Measurements from ENCODE around the gene WHRN.
A peak's percentile ranks its signal among the peaks of the same experiment; 100 is the strongest.

WHRN gene

DNA sequence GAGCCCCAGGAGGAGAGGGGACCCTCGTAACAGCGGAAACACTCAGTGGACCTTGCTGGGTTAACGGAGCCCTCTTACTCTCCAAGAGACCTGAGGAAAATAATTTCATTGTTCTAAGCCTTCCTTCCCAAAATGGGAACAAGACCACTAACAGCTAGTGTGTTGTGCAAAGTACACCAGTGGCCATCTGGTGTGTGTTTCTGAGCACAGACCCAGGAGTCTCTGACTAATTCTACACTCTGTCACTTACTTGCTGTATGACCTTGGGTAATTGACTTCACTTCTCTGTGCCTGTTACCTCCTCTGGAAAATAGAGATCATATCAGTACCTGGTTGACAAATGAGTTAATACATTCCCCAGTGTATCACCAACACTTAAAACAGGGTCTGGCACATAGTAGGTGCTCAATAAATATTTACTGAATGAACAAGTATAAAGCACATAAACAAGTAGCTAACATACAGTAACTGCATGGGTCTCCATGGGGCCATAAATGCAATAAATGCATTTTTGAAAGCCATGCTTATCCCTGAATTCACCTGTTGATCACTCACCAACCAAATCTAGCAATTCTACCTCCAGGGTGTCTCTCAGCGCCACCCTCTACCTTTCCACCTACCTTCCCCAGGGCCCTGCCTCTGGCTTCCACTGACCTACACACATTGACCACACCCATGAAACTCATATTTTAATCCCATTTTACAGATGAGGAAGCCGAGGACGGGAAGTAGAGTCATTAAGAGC lies 72.8 kb downstream of the WHRN start:
- no peaks in the 10 kb centered on the region for H3K36me3 ChIP-seq (replicated peaks)
- H3K9me3 ChIP-seq, result no peaks in the 10 kb centered on the region
- no peaks in the 10 kb centered on the region for H3K4me1 ChIP-seq
- no peak overlapping the region for H3K4me3 ChIP-seq
- in situ Hi-C loops (cut with MboI; ENCODE audit: low sequenced_read_pairs), result loop anchor here (10.0 kb wide), 1 partner anchor 222 kb away; the partner anchor contains the start of gene TEX53
- DNase-seq (ENCODE audit: low spot score in 2 of 2), result peak in 1 of 2 experiments; percentile 1
- H3K27me3 ChIP-seq (ENCODE audit: low read depth), result no peaks in the 10 kb centered on the region

DNA sequence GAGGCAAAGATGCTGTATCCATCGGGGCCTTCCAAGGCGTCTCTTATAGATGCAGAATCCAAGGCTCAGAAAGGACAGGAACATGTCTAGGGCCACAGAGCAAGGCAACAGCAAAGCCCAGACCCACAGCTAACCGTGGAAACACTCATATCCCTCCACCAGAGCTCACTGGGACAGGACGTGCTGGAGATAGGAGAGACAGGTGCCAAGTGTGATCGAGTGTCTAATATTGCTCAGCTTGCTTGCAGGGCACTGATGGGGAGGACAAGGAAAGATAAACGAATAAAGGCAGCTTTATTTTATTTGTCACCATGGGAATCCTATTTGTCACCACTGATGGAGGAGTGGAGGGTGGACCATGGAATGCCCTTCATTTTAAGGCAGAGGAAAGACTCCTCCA lies 73.5 kb downstream of the WHRN start:
- Histone ChIP-seq H3K27me3 (ENCODE audit: low read depth) (no peaks in the 10 kb centered on the region), H3K36me3 (replicated peaks) (no peaks in the 10 kb centered on the region), H3K4me1 (no peaks in the 10 kb centered on the region), H3K4me3 (no peak overlapping the region), H3K9me3 (no peaks in the 10 kb centered on the region)
- DNase-seq (ENCODE audit: low spot score in 2 of 2), result no peak
- in situ Hi-C loops (cut with MboI; ENCODE audit: low sequenced_read_pairs), result loop anchor here (10.0 kb wide), 1 partner anchor 223 kb away; the partner anchor contains the start of gene TEX53

DNA sequence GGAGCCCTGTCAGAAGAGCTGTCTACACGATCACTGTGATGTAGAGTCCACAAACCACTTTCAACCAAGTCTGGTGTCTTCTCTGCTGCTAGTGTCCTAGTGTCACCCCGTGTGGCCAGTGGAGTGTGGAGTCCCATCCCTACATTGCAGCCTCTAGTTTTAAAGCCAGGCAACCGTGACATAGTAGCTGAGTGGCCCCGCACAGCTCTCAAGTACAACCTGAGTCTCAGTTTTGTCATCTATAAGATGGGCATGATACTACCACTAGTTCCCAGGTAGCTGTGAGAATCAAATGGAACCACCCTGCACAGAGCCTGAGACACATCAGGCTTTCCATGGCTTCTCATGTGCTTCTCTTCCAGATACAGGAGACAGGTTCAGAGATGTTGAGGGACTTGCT lies 74.3 kb downstream of the WHRN start:
- no peaks in the 10 kb centered on the region for H3K36me3 ChIP-seq (replicated peaks)
- H3K4me3 ChIP-seq, result no peak overlapping the region
- DNase-seq (ENCODE audit: low spot score in 2 of 2), result peak in 1 of 2 experiments; percentile 0
- in situ Hi-C loops (cut with MboI; ENCODE audit: low sequenced_read_pairs), result loop anchor here (10.0 kb wide), 1 partner anchor 224 kb away; the partner anchor contains the start of gene TEX53
- no peaks in the 10 kb centered on the region for H3K4me1 ChIP-seq
- no peaks in the 10 kb centered on the region for H3K9me3 ChIP-seq
- no peaks in the 10 kb centered on the region for H3K27me3 ChIP-seq (ENCODE audit: low read depth)

DNA sequence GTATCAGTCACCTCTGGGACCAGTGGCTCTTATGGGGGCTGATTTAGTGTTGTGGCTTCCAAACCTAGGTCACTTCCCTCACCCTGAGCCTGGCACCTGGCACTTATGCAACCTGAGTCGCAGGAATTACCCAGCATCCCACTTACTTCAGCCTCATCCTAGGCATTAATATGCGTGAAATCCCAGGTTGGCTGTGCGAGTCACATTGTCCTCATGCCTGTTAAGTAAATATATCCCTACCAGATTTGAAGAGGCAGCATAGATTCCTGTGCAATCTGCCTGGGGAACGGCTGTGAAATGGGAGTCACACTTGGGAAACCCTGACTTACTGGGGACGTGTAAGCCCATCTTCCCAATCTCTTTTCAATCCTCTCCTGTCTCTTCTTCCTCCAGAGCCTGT lies 74.8 kb downstream of the WHRN start:
- no peak overlapping the region for H3K4me3 ChIP-seq
- in situ Hi-C loops (cut with MboI; ENCODE audit: low sequenced_read_pairs), result loop anchor here (10.0 kb wide), 1 partner anchor 224 kb away; the partner anchor contains the start of gene TEX53
- peak in 1 of 2 experiments; percentile 6 for DNase-seq (ENCODE audit: low spot score in 2 of 2)
- no peaks in the 10 kb centered on the region for H3K9me3 ChIP-seq
- H3K36me3 ChIP-seq (replicated peaks), result no peaks in the 10 kb centered on the region
- H3K4me1 ChIP-seq, result no peaks in the 10 kb centered on the region
- no peaks in the 10 kb centered on the region for H3K27me3 ChIP-seq (ENCODE audit: low read depth)

DNA sequence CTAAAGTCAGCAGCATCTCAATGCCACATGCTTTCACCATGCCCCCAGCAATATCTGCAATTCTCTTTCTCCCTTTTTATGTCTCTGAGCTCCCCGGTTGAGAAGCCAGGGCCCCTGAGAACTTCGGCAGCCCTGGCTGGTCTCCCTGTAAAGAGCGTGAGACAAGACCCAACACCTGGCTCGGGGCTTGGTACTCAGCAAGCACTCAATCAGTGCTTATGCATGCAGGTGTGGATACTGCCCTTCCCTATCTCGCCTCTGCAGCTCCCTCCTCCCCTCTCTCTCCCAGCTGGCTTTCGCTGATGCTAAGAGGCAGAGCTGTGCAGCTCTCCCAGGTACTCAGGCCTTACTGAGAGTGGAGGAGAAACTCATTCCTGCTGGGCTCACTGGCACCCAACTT lies 75.8 kb downstream of the WHRN start:
- Histone ChIP-seq H3K4me1 (no peaks in the 10 kb centered on the region), H3K4me3 (no peak overlapping the region), H3K9me3 (no peaks in the 10 kb centered on the region), H3K36me3 (replicated peaks) (no peaks in the 10 kb centered on the region), H3K27me3 (ENCODE audit: low read depth) (no peaks in the 10 kb centered on the region)
- in situ Hi-C loops (cut with MboI; ENCODE audit: low sequenced_read_pairs), result no loop called here
- no peak for DNase-seq (ENCODE audit: low spot score in 2 of 2)

DNA sequence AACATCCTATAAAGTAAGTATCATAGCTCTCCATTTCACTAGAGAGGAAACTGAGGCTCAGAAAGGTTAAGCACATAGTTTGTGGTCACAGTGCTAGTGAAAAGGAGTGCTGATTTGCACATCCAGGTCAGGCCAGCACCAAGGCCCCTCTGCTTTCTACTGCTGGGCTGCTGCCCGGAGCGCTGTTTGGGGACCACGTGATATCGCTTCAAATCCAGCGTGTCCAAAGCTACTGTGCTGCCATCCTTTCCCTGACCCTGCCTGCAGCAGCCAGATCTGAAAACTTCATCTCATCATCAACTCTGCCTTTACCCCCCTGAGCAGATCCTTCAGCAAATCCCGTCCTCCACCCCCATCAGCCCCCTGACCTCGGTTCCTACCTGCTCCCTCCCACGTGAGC lies 76.8 kb downstream of the WHRN start:
- in situ Hi-C loops (cut with MboI; ENCODE audit: low sequenced_read_pairs), result no loop called here
- H3K27me3 ChIP-seq (ENCODE audit: low read depth), result no peaks in the 10 kb centered on the region
- no peaks in the 10 kb centered on the region for H3K36me3 ChIP-seq (replicated peaks)
- no peak overlapping the region for H3K4me3 ChIP-seq
- H3K4me1 ChIP-seq, result no peaks in the 10 kb centered on the region
- no peak for DNase-seq (ENCODE audit: low spot score in 2 of 2)
- no peaks in the 10 kb centered on the region for H3K9me3 ChIP-seq

DNA sequence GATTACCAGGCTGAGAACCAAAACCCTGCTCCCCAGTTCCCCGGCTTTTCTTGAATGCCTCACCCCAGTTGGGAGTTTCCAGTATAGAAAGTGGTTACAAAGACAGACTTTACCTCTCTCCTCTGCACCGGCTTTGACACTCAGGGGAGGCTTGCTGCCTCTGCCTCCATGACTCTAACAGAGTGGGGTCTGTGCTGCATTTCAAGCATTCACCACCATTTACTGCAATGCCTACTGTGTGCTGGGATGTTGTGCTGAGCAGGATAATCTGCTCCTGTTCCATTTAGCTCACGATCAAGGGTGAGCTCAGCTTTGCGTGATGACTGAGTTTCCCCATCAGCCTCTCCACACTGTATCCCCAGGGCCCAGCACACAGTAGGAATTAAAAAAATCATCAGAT lies 77.6 kb downstream of the WHRN start:
- Histone ChIP-seq H3K4me3 (no peak overlapping the region), H3K4me1 (no peaks in the 10 kb centered on the region), H3K9me3 (no peaks in the 10 kb centered on the region), H3K36me3 (replicated peaks) (no peaks in the 10 kb centered on the region), H3K27me3 (ENCODE audit: low read depth) (no peaks in the 10 kb centered on the region)
- in situ Hi-C loops (cut with MboI; ENCODE audit: low sequenced_read_pairs), result no loop called here
- DNase-seq (ENCODE audit: low spot score in 2 of 2), result no peak

DNA sequence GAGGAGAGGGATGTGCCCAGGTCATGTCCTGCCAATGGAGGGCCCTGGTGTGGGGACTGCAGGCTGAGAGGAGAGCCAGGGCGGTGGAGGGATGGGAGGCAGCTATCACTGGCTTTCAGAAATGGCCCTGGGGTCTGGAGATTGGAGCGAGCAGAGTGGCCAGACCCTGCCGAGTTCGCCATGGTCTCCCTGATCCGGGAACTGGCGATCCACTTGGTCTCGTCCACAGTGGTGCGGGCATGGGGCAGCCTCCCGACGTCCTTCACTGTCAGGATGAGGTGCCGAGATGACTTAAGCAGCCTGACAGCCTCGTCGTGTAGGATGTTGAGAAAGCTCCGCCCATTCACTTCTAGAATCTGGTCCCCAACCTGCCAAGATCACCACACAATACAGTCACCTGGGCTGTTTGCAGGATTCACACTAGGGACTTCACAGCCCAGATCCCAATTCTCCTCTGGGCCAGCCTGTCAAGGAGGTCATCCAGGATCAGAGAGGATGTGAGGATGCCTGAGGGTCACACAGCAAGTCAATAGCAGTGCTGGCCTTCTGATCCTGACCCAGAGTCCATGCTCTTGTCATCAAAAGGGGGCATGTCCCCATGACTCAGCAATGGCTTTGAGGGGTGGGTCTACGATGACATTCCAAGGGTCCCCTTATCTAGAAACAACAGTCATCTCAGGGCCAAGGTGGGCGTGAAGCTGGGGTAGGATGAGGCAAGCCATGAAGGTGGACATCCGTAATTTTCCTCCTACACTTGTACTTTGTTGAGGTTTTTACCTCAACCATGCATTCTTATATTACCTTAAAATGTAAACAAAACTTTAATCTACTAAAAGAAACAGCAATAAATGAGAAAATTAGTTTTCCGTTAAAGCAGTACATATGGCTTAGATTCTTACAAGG lies 79.0 kb downstream of the WHRN start:
- no peaks in the 10 kb centered on the region for H3K4me1 ChIP-seq
- DNase-seq (ENCODE audit: low spot score in 2 of 2), result no peak
- H3K36me3 ChIP-seq (replicated peaks), result no peaks in the 10 kb centered on the region
- in situ Hi-C loops (cut with MboI; ENCODE audit: low sequenced_read_pairs), result no loop called here
- no peaks in the 10 kb centered on the region for H3K9me3 ChIP-seq
- no peaks in the 10 kb centered on the region for H3K27me3 ChIP-seq (ENCODE audit: low read depth)
- no peak overlapping the region for H3K4me3 ChIP-seq

DNA sequence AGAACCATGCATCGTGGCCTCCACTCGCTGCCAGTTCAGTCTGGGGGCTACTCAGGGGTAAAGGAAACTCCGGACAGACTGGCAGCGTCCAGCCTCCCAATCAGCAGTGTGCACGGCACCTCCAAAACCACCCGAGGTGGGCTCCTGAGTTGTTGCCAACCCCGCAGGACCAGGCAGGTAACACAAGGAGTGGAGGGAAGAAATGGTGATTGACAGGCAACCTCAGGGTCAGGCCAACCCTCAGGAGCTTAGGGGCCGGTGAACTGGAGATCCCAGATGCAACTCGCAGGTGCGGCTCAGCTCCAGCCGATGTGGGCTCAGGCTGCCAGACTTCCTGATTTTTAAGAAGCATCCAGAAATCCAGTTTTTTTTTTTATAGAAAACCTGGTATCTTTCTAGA lies 80.1 kb downstream of the WHRN start:
- DNase-seq (ENCODE audit: low spot score in 2 of 2), result no peak
- Histone ChIP-seq H3K9me3 (no peaks in the 10 kb centered on the region), H3K27me3 (ENCODE audit: low read depth) (no peaks in the 10 kb centered on the region), H3K36me3 (replicated peaks) (no peaks in the 10 kb centered on the region), H3K4me3 (no peak overlapping the region), H3K4me1 (no peaks in the 10 kb centered on the region)
- in situ Hi-C loops (cut with MboI; ENCODE audit: low sequenced_read_pairs), result no loop called here

DNA sequence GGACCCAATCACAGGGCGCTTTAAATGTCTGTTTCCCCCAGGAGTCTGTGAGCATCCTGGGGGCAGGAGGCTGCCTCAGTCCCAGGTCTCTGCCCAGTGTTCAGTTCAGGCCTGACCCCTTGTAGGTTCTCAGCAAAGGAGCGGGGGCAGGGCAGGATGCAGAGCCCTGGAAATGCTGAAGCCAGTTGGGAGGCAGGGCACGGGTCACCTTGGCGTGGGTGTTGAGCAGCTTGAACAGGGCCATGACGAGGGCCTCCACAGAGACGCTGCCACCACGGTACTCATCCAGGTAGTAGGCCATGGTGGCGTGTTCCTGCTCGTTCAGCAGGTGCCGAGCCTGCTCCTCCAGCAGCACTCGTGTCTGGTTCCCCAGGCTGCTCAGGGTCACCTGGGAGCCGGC lies 81.1 kb downstream of the WHRN start:
- H3K4me1 ChIP-seq, result no peaks in the 10 kb centered on the region
- no peaks in the 10 kb centered on the region for H3K36me3 ChIP-seq (replicated peaks)
- in situ Hi-C loops (cut with MboI; ENCODE audit: low sequenced_read_pairs), result no loop called here
- no peaks in the 10 kb centered on the region for H3K27me3 ChIP-seq (ENCODE audit: low read depth)
- no peak for DNase-seq (ENCODE audit: low spot score in 2 of 2)
- H3K4me3 ChIP-seq, result no peak overlapping the region
- H3K9me3 ChIP-seq, result no peaks in the 10 kb centered on the region

DNA sequence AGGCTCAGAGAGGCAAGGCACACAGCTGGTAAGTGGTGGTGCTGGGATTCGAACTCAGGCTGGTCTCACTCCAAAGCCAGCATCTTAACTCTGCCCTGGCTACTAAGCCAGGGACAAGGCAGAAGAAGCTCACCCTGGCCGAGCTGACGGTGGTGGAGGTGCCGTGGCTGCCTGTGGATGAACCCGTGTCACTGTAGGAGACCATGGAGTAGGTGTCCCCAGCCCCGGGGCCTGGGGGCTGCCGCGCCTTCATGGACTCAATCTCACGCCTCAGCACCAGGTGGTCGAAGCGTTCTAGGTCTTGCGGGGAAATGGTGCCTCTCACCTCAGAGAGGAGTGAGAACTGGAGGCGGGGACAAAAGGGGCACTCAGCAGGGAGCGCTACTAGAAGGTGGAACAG lies 82.1 kb downstream of the WHRN start:
- Histone ChIP-seq H3K4me1 (no peaks in the 10 kb centered on the region), H3K4me3 (no peak overlapping the region), H3K27me3 (ENCODE audit: low read depth) (no peaks in the 10 kb centered on the region), H3K36me3 (replicated peaks) (no peaks in the 10 kb centered on the region), H3K9me3 (no peaks in the 10 kb centered on the region)
- in situ Hi-C loops (cut with MboI; ENCODE audit: low sequenced_read_pairs), result no loop called here
- DNase-seq (ENCODE audit: low spot score in 2 of 2), result no peak

DNA sequence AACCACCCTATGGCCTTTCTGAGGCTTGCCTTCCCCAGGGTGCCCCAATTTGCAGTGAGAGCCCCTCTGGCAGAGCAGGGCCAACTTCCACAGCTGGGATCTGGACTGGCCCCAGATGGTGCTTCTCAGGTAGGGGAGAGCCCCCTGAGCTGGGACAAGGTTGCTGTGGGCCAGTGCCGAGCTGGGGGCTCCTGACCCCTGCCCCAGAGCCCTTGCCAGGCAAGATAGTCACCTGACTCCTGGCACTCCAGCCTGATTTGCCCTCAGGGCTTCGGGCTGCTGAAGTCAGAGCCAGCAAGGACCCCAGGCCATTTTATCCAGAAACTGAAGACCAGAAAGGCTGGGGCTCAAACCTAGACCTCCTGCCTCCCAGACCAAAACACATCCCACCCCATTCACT lies 84.1 kb downstream of the WHRN start:
- Histone ChIP-seq H3K9me3 (no peaks in the 10 kb centered on the region), H3K36me3 (replicated peaks) (no peaks in the 10 kb centered on the region), H3K4me3 (no peak overlapping the region), H3K4me1 (no peaks in the 10 kb centered on the region), H3K27me3 (ENCODE audit: low read depth) (no peaks in the 10 kb centered on the region)
- in situ Hi-C loops (cut with MboI; ENCODE audit: low sequenced_read_pairs), result no loop called here
- no peak for DNase-seq (ENCODE audit: low spot score in 2 of 2)

DNA sequence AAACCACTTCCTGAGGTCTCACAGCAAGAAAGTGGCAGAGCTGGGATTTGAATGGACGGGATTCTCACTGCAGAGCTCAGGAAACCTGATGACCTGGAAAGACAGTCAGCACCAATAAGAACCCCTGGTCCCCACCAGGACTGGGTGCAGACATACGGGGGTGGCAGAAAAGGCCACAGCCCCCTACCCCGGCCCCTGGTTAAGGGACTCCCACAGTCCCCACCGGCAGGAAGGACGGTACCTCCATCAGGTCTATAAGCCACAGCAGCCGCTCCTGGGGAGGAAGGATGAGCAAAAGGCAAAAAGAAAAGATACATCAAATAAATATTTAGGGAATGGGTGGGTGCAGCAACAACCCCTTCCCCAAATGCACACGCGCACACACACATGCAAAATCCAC lies 85.5 kb downstream of the WHRN start:
- Histone ChIP-seq H3K4me1 (no peaks in the 10 kb centered on the region), H3K36me3 (replicated peaks) (no peaks in the 10 kb centered on the region), H3K27me3 (ENCODE audit: low read depth) (no peaks in the 10 kb centered on the region), H3K9me3 (no peaks in the 10 kb centered on the region), H3K4me3 (no peak overlapping the region)
- in situ Hi-C loops (cut with MboI; ENCODE audit: low sequenced_read_pairs), result no loop called here
- DNase-seq (ENCODE audit: low spot score in 2 of 2), result no peak

DNA sequence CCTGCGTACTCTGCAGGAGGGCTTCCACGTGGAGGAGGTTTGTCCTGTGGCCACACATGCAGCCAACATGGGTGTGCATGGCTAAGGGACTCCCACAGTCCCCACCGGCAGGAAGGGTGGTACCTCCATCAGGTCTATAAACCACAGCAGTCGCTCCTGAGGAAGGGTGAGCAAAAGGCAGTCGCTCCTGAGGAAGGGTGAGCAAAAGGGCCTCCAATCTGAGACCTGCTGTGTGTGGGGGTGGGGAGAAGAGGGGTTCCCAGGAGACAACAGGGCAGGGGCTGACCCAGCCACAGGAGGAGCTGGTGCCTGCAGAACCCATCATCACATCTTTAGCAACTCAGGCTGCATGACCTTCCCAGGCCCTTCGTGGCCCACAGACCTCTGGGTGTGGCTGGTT lies 87.2 kb downstream of the WHRN start:
- H3K27me3 ChIP-seq (ENCODE audit: low read depth), result no peaks in the 10 kb centered on the region
- DNase-seq (ENCODE audit: low spot score in 2 of 2), result no peak
- H3K4me1 ChIP-seq, result no peaks in the 10 kb centered on the region
- no peaks in the 10 kb centered on the region for H3K36me3 ChIP-seq (replicated peaks)
- no peak overlapping the region for H3K4me3 ChIP-seq
- in situ Hi-C loops (cut with MboI; ENCODE audit: low sequenced_read_pairs), result no loop called here
- H3K9me3 ChIP-seq, result no peaks in the 10 kb centered on the region

Measured in HAP-1 (cell line).